ENCODE measurements around the gene CXXC1.

DNA sequence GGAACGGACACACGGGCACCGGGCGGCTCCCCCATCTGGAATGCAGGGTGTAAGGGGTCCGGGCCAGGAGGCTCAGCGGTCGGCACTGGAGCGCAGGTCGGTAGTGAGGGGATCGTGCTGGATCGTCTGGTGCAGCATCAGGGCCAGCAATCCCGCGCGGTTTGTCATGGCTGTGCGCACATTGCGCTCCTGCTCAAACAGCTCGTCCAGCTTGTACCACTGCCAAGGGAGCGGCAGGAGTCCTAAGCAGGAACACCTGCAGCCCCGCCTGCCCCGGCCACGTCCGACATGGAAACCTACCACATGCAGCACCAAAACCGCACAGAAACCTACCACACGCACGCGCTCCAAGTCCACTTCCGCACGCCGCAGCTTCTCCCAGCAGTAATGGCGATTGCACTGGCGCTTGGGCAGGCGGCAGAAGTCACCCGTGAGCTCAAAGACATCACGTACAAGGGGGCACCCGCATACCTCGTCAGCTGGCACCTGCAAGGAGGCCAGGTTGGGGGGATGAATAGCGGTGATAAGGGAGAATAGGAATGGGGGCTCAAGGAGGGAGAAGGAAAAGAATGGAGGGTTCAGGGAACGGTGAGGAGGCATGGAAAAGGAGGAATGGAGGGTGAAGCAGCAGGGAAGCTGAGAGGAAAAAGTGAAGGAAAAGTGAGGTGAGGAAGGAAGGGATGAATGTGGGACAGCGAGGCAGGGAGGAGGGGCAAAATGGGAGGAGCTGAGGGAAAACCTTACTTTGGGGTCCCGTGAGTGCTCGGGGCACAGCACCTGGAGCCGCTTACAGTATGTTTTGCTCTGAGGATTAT lies 4.8 kb downstream of the CXXC1 start:
- TF ChIP-seq POLR2A (IDR thresholded peaks at IDR 0.05; ENCODE audit: low read depth, low read length) (no peak), POLR2AphosphoS5 (IDR thresholded peaks at IDR 0.05; ENCODE audit: low read depth, low read length) (no peak), SPI1 (IDR thresholded peaks at IDR 0.05; ENCODE audit: low read depth, low read length) (no peak), TAF1 (IDR thresholded peaks at IDR 0.05; ENCODE audit: low read depth, low read length) (no peak), PAX5 (IDR thresholded peaks at IDR 0.05; ENCODE audit: insufficient read depth, low read length, severe bottlenecking) (no peak)

Data from GM12891 (cell line).